OCI-LY3 (cell line): Measurements from ENCODE around the gene BICD1.

Experiments
- H2AFZ ChIP-seq: fragments of 200-600, 300-600 bp; shearing (Covaris generic); 2 replicates; pipeline ENCODE4 v1.6.0; 2014; ENCODE audit warnings: antibody characterized with exemption, low read depth, low read length
- H3K27ac ChIP-seq: fragments of 200-600, 300-600 bp; sonication (generic); 2 replicates; pipeline ENCODE4 v1.5.1; 2014; ENCODE audit warnings: mild to moderate bottlenecking, low read length, moderate library complexity, mixed read lengths
- H3K27me3 ChIP-seq: fragments of 200-600, 300-600 bp; sonication (generic); 2 replicates; pipeline ENCODE4 v1.6.1; 2014; ENCODE audit warnings: low read depth, low read length, mixed read lengths
- H3K36me3 ChIP-seq: fragments of 200-600, 300-600 bp; sonication (generic); replicated peaks from 2 replicates; pipeline ENCODE3; 2014; ENCODE audit warnings: low read depth, low read length, mixed read lengths
- H3K4me1 ChIP-seq: fragments of 300-600, 200-600 bp; sonication (generic); 2 replicates; pipeline ENCODE4 v1.6.1; 2014; ENCODE audit warnings: low read length, mixed read lengths
- H3K4me2 ChIP-seq: fragments of 200-600, 300-600 bp; sonication (generic); 2 replicates; pipeline ENCODE4 v1.6.1; 2014; ENCODE audit warnings: low read length, mixed read lengths
- H3K4me3 ChIP-seq: fragments of 300-600, 200-600 bp; sonication (generic); 2 replicates; pipeline ENCODE4 v1.5.1; 2014; ENCODE audit warnings: antibody characterized with exemption, mild to moderate bottlenecking, low read length, moderate library complexity
- H3K79me2 ChIP-seq: fragments of 300-600, 200-600 bp; shearing (Covaris generic); 2 replicates; pipeline ENCODE4 v1.6.1; 2014; ENCODE audit warnings: mild to moderate bottlenecking, low read length, mixed read lengths
- H3K9ac ChIP-seq: fragments of 300-600, 200-600 bp; shearing (Covaris generic); 2 replicates; pipeline ENCODE4 v1.6.0; 2014; ENCODE audit warnings: mild to moderate bottlenecking, low read length, moderate library complexity
- H3K9me3 ChIP-seq: fragments of 200-600, 300-600 bp; shearing (Covaris generic); 2 replicates; pipeline ENCODE4 v1.6.1; 2014; ENCODE audit warnings: low read length, mixed read lengths; ENCODE audit not compliant: insufficient read depth
- H4K20me1 ChIP-seq: fragments of 200-600, 300-600 bp; sonication (generic); 2 replicates; pipeline ENCODE4 v1.6.1; 2016; ENCODE audit warnings: low read length, mixed read lengths; ENCODE audit not compliant: insufficient read depth
- CTCF ChIP-seq: fragments of 200-600, 300-600 bp; sonication (generic); IDR thresholded peaks from 2 replicates; pipeline ENCODE4 v1.5.1; 2014; ENCODE audit warnings: antibody characterized with exemption, low read length, low read depth
- EZH2phosphoT487 ChIP-seq: fragments of 200-600 bp; shearing (Covaris generic); IDR thresholded peaks from 2 replicates; pipeline ENCODE4 v1.6.1; 2018; ENCODE audit warnings: antibody characterized with exemption, mixed run types, low read depth

BICD1 gene

GRCh38 chr12:32197421-32197820 lies 90.8 kb downstream of the BICD1 start:
- Histone ChIP-seq H3K4me1 (peaks cover 6% of the 10 kb centered on the region), H2AFZ (no peak overlapping the region), H4K20me1 (no peaks in the 10 kb centered on the region), H3K9ac (no peak overlapping the region), H3K4me2 (no peak overlapping the region), H3K79me2 (no peaks in the 10 kb centered on the region), H3K27me3 (no peaks in the 10 kb centered on the region), H3K9me3 (peaks cover 10% of the 10 kb centered on the region; the same call in 1 of the 2 replicates), H3K36me3 (peaks cover 3% of the 10 kb centered on the region), H3K27ac (no peak overlapping the region), H3K4me3 (no peak overlapping the region)
- no peak for TF ChIP-seq CTCF
- TF ChIP-seq EZH2phosphoT487, result no peak

- Histone ChIP-seq H3K4me2 (no peak overlapping the region), H3K4me1 (peaks cover 6% of the 10 kb centered on the region), H3K36me3 (peaks cover 3% of the 10 kb centered on the region), H3K9me3 (peaks cover 10% of the 10 kb centered on the region; the same call in 1 of the 2 replicates), H3K4me3 (no peak overlapping the region), H3K27me3 (no peaks in the 10 kb centered on the region), H2AFZ (no peak overlapping the region), H3K9ac (no peak overlapping the region), H4K20me1 (no peaks in the 10 kb centered on the region), H3K79me2 (no peaks in the 10 kb centered on the region), H3K27ac (no peak overlapping the region)
- TF ChIP-seq EZH2phosphoT487, result no peak
- TF ChIP-seq CTCF, result no peak
Measured at GRCh38 chr12:32198555-32198954, 91.9 kb downstream of the BICD1 start.

- H3K79me2 ChIP-seq, result no peaks in the 10 kb centered on the region
- H3K27me3 ChIP-seq, result no peaks in the 10 kb centered on the region
Measured at GRCh38 chr12:32201096-32201495, 94.4 kb downstream of the BICD1 start.

GRCh38 chr12:32201976-32202375 lies 95.3 kb downstream of the BICD1 start:
- H3K27ac ChIP-seq, result no peak overlapping the region
- H3K27me3 ChIP-seq, result no peaks in the 10 kb centered on the region
- no peaks in the 10 kb centered on the region for H3K4me1 ChIP-seq
- H3K9ac ChIP-seq, result no peak overlapping the region
- no peak overlapping the region for H3K4me3 ChIP-seq
- H3K36me3 ChIP-seq, result peaks cover 3% of the 10 kb centered on the region
- no peak overlapping the region for H2AFZ ChIP-seq
- no peaks in the 10 kb centered on the region for H3K79me2 ChIP-seq
- TF ChIP-seq EZH2phosphoT487 (no peak), CTCF (no peak)
- H4K20me1 ChIP-seq, result no peaks in the 10 kb centered on the region
- no peak overlapping the region for H3K4me2 ChIP-seq
- H3K9me3 ChIP-seq, result peaks cover 4% of the 10 kb centered on the region; the same call in 1 of the 2 replicates

More at GRCh38 chr12:32201096-32201495, 94.4 kb downstream of the BICD1 start:
- Histone ChIP-seq H3K4me2 (no peak overlapping the region), H3K27ac (no peak overlapping the region), H4K20me1 (no peaks in the 10 kb centered on the region), H3K9ac (no peak overlapping the region), H3K9me3 (peaks cover 4% of the 10 kb centered on the region; the same call in 1 of the 2 replicates), H3K36me3 (peaks cover 3% of the 10 kb centered on the region), H3K4me3 (no peak overlapping the region), H3K4me1 (peaks cover 6% of the 10 kb centered on the region), H2AFZ (no peak overlapping the region)
- no peak for TF ChIP-seq EZH2phosphoT487
- no peak for TF ChIP-seq CTCF
